DMS53 (cell line): ENCODE measurements around the gene SCEL.
"Not testable (repeated sequence)": the region's sequence is repeated elsewhere in the genome, so short reads cannot be mapped to it uniquely, and the experiment has no call there.

ENCODE experiments used
- DNase-seq: peaks from one replicate; lab custom pipeline; 2025; lab: John Stamatoyannopoulos, UW

The SCEL gene

GRCh38 chr13:77535448-77535847 is at the start of gene SCEL:
Gene SCEL, plus strand, starts transcription at chr13:77535706. Its CDS starts 20,170 bp downstream, at chr13:77555876.
- peak; percentile 43 for DNase-seq

DNA sequence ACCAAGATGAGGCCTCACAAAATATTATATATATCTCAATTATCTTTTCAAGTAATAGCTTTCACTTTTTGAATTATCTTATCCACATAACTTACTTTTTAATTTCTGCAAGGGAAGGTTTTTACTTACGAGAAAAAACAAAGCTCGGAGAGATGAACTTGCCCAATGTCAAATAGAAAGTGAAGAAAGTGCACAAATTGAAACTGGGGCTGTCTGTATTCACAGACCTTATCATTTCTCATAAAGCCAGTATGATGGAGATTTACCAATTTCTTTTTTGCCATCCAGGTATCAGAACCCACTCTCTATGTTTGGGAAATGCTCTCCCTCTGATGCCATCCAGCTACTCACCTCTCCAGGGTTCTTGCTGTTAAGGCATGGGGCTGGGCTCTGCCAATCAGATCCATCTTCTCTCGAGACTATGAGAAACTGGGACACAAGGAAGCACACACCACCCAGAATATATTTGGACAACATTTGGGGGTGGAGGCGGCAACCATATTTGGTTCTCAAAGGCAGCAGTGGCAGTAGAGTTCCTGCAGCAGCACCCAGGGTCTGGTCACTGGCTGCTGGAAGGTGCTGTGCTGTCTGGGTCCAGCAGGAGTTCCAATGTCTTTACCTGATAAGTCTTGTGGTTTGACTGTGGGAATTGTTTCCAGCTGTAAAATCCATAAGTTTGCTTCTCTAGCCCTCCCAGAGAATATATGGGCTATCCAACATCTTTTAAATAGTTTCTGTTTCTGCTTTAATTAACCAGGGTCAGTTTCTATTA is 45.8 kb upstream of the SCEL start:
- no peak for DNase-seq

DNA sequence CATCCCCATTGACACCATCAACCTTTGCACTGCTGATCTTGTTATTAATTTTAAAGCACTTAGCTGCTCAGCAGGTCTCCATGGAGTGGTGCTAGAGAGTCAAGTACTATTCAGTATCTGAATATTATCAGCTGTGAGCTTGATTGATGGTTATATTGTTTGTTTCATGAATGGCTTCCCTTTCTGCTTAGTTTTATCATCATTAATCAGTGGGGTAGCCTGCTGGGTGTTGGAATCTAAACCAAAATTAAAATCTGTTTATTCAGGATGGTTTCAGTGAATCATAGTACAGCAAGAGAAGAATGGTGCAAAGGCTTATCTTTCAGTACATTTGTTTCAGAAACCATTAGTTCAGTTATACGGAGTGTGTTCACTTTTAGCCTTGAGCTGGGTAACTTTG is 42.5 kb upstream of the SCEL start:
- DNase-seq, result peak; percentile 68

GRCh38 chr13:77494226-77494625 is 41.3 kb upstream of the SCEL start:
- DNase-seq, result no peak

DNA sequence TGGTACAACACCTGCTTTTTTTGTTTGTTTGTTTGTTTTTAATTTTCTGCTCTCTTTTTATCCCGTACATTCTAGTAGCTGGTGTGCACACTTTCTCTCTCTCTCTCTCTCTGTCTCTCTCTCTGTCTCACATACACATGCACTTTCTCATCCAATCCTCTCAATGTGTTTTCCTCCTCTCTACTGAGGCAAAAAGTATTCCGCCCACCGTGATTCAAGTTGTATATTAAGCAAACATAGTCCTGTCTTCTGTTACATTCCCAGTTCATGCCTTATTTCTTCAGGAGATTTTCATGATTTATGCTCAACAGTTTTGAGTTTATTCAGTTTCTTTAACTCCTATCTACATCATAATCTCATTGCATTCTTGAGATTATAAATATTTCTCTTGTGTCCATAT is 38.2 kb upstream of the SCEL start:
- DNase-seq, result peak; percentile 1

GRCh38 chr13:77497835-77498234 is 37.7 kb upstream of the SCEL start:
- no peak for DNase-seq

GRCh38 chr13:77502104-77502720 is 33.3 kb upstream of the SCEL start:
- DNase-seq, result no peak

DNA sequence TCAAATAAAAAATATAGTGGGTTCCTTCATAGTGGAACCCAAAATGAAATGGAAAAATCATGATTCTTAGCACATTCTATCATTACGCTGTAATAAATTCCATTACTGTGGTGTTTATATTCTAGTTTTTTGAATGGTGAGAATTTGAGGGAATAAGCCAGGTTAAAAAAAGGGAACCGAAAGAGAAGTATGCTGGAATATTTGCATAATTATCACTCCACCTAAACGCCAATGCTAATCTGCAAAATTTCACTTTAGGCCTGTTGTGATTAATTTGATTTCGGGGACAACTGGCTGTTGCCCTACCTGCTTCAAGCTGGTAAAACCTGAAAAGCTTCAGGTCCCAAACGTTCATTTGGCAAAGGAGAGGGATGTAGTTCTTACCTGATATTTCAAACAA is 32.1 kb upstream of the SCEL start:
- no peak for DNase-seq

GRCh38 chr13:77506874-77507273 is 28.6 kb upstream of the SCEL start:
- DNase-seq, result no peak

GRCh38 chr13:77507931-77508776 is 27.4 kb upstream of the SCEL start:
- peak; percentile 40 for DNase-seq

- peak; percentile 44 for DNase-seq
Observed at GRCh38 chr13:77508959-77509620, 26.4 kb upstream of the SCEL start.

DNA sequence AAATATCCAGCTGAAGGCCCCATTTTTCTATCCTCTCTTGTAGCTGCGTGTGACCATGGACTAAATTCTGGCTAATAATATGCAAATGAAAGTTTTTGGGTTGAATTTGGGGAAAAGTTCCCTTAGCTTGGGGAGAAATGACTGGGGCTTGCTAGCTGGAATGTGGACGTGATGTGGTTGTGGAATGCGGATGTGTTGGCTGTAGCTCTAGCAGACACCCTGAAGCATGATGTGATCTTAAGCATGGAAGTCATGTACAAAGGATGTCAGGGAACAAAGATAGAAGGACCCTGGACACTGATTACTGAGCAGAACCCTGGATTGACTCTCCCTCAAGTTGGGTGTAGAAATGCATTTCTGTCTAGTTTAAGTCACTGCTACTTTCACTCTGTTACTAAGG is 25.4 kb upstream of the SCEL start:
- DNase-seq, result no peak

GRCh38 chr13:77511552-77511951 is 24.0 kb upstream of the SCEL start:
- DNase-seq, result peak; percentile 15

DNA sequence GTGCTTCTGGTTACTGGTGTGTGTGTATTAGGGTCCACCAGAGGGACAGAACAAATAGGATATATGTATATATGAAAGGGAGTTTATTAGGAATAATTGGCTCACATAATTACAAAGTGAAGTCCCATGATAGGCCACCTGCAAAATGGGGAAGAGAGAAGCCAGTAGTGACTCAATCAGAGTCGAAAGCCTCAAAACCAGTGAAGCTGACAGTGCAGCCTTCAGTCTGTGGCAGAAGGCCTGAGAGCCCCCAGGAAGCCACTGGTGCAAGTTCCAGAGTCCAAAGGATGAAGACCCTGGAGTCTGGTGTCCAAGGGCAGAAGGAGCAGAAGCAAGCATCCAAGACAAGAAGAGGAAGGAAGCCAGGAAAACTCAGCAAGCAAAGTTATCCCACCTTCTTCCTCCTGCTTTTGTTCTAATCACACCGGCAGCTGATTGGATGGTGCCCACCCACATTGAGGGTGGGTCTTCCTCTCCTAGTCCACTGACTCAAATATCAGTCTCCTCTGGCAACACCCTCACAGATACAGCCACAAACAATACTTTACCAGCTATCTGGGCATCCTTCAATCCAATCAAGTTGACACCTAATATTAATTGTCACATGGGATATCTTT is 21.7 kb upstream of the SCEL start:
- no peak for DNase-seq

GRCh38 chr13:77514336-77514726 is 21.2 kb upstream of the SCEL start:
- DNase-seq, result no peak

DNA sequence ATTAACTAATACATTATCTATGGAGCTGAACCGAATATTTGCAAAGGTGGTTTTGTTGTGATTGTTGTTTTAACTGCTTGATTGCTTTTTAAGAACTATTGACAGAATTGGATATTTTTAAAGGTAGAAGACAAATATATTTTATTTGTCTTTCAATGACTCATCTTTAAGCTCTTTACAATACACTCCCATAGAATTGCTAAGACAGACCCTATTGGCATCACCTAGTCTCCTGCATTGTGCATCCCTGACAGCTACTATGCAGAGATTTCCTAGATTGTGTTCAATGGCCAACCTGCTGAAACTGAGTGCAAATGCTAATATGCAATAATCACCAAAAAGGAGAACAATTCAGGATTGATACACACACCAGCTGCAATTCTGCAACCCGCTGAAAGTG is 19.7 kb upstream of the SCEL start:
- DNase-seq, result peak; percentile 58

- DNase-seq, result peak; percentile 28
Observed at GRCh38 chr13:77516342-77516789, 19.1 kb upstream of the SCEL start.

DNA sequence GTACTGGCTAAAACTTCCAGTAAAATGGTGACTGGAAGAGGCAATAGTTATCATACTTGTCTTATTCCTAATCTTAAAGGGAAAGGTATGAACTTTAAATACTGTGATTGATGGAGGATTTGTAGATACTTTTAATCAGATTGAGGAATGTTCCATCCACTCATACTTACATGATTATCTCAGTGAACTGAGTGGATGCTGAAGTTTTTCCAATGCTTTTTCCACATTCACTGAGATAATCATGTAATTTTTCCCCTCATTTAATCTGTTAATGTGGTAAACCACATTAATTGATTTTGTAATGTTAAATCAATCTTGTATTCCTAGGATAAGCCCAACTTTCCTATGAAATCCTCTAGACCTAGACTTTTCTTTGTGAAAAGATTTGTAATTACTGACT is 17.2 kb upstream of the SCEL start:
- no peak for DNase-seq

DNA sequence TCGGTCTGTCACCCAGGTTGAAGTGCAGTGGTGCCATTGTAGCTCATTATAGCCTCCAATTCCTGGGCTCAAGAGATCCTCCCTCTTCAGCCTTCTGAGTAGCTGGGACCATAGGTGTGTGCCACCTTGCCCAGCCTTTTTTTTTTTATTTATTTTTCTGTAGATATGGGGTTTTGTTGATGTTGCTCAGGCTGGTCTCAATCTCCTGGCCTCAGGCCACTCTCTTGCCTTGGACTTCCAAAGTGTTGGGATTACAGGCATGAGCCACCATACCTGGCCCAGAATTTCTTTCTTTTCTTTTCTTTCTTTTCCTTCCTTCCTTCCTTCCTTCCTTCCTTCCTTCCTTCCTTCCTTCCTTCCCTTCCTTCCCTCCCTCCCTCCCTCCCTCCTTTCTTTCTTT is 16.1 kb upstream of the SCEL start:
- not testable (repeated sequence) for DNase-seq

DNA sequence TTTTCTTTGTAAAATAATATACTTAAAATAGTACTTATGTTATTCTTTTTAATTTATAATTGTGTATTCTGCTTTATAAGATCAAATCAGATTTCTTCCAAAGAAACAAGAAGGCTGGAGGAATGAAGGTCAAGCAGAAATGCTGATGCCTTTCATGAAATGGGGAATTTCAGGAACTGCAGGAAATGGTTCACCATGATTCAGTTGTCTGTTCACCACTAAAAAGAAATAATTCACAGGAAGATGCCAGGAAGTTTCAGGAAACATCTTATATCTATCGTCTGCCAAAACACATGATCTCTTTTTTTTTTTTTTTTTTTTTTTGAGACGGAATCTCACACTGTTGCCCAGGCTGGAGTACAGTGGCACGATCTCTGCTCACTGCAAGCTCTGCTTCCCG is 15.7 kb upstream of the SCEL start:
- DNase-seq, result no peak

GRCh38 chr13:77521194-77521593 is 14.3 kb upstream of the SCEL start:
- no peak for DNase-seq
